K562 (cell line): ENCODE measurements around the gene NUB1. TPM values are rescaled to one million over a fixed set of nuclear protein-coding genes. Genes with fewer than 3 reads are reported as not detected.

Experiments used
- ATAC-seq: fragments of 200-7000 bp; cut with Tn5 transposase; 3 replicates; pipeline ENCODE4 v1.9.1; 2020; ENCODE audit warnings: moderate library complexity
- BruUV-seq: library from RNA; stranded (reverse); fragments of 400-500 nt; replicated peaks from 2 replicates; lab custom pipeline; 2021; lab: Mats Ljungman, UMichigan
- CTCF ChIA-PET: fragments of 300-600 bp; formaldehyde crosslinking; extraction: SDS; loops from one replicate; lab custom pipeline; 2021; ENCODE audit warnings: low intra/inter-chr PET ratio; lab: Yijun Ruan, JAX
- POLR2A ChIA-PET: fragments of 300-600, 350-650 bp; sonication (Branson Sonifier 250); formaldehyde crosslinking; extraction: SDS; loops from one replicate; lab custom pipeline; 2021; ENCODE audit warnings: antibody characterized with exemption, inconsistent platforms; lab: Yijun Ruan, JAX
- DNase-seq, 4 experiments: peaks; one replicate each; pipeline versions ENCODE4 v3.0.0 to v3.0.0-alpha.2; 2011 to 2018; ENCODE audit warnings: low spot score in 3 of 4, mixed read lengths in 3 of 4; ENCODE audit errors: extremely low read depth in 1 of 4
- FAIRE-seq: peaks from 2 replicates; lab custom pipeline; 2011; peaks lifted over from hg19 to GRCh38; lab: Jason Lieb, UNC
- H2AFZ ChIP-seq: 2 replicates; pipeline ENCODE4 v1.6.0; 2011; ENCODE audit warnings: low read depth, low read length, control low read depth, inconsistent platforms
- H3K27ac ChIP-seq: fragments of 200-600 bp; 3 replicates; pipeline ENCODE4 v1.8.0; 2011; ENCODE audit warnings: low read depth, mild to moderate bottlenecking, control low read depth, inconsistent platforms, low read length, moderate library complexity, mixed read lengths; ENCODE audit errors: extremely low read depth
- H3K27me3 ChIP-seq, 2 experiments: fragments of 300-600 bp in 1 of 2; 2 replicates in 1 of 2; 3 replicates in 1 of 2; pipeline versions ENCODE4 v1.6.0 to v1.8.0; 2011; ENCODE audit warnings: inconsistent platforms in 2 of 2, low read length in 2 of 2, mild to moderate bottlenecking in 1 of 2, mixed read lengths in 1 of 2, moderate library complexity in 1 of 2; ENCODE audit not compliant: control insufficient read depth in 2 of 2, insufficient read depth in 2 of 2
- H3K36me3 ChIP-seq: fragments of 300-600 bp; 3 replicates; pipeline ENCODE4 v1.8.0; 2011; ENCODE audit warnings: mild to moderate bottlenecking, low read length, inconsistent platforms; ENCODE audit not compliant: control insufficient read depth, insufficient read depth
- H3K4me1 ChIP-seq, 2 experiments: fragments of 200-600 bp in 1 of 2; replicated peaks in 1 of 2; 2 replicates in 1 of 2; 3 replicates in 1 of 2; pipeline versions ENCODE4 v1.5.1 to v1.8.0; 2011; ENCODE audit warnings: inconsistent platforms in 2 of 2, low read length in 2 of 2, mild to moderate bottlenecking in 1 of 2, mixed read lengths in 1 of 2, moderate library complexity in 1 of 2; ENCODE audit not compliant: control insufficient read depth in 2 of 2, insufficient read depth in 2 of 2
- H3K4me2 ChIP-seq: 2 replicates; pipeline ENCODE4 v1.6.1; 2011; ENCODE audit warnings: low read length, control low read depth, inconsistent platforms, mixed read lengths; ENCODE audit not compliant: insufficient read depth
- H3K4me3 ChIP-seq: fragments of 200-600 bp; sonication (generic), shearing (Covaris generic); 2 replicates; pipeline ENCODE4 v1.5.1; 2016; ENCODE audit warnings: control low read depth, inconsistent platforms
- H3K79me2 ChIP-seq: fragments of 200-600 bp; 3 replicates; pipeline ENCODE4 v1.8.0; 2011; ENCODE audit warnings: low read length, inconsistent platforms; ENCODE audit not compliant: control insufficient read depth, insufficient read depth
- H3K9ac ChIP-seq, 2 experiments: 2 replicates each; pipeline versions ENCODE4 v1.6.0 to v1.6.1; 2011; ENCODE audit warnings: low read depth in 2 of 2, low read length in 2 of 2, control low read depth in 1 of 2, inconsistent platforms in 1 of 2, mild to moderate bottlenecking in 1 of 2, mixed read lengths in 1 of 2; ENCODE audit not compliant: insufficient read depth in 1 of 2
- H3K9me1 ChIP-seq: one replicate; pipeline ENCODE4 v1.6.0; 2011; ENCODE audit warnings: inconsistent platforms, mild to moderate bottlenecking, low read length, moderate library complexity; ENCODE audit not compliant: control insufficient read depth, insufficient read depth
- H3K9me3 ChIP-seq: replicated peaks from 2 replicates; pipeline ENCODE4 v1.5.1; 2011; ENCODE audit warnings: low read depth, low read length, inconsistent platforms; ENCODE audit not compliant: control insufficient read depth, insufficient read depth
- H4K20me1 ChIP-seq: replicated peaks from 2 replicates; pipeline ENCODE4 v1.6.1; 2011; ENCODE audit warnings: low read length, inconsistent platforms, mixed read lengths; ENCODE audit not compliant: control insufficient read depth, insufficient read depth
- E2F3 ChIP-seq: fragments of 250-450 bp; sonication (Bioruptor Pico); IDR thresholded peaks from 2 replicates; pipeline ENCODE4 v1.4.0; 2020; ENCODE audit warnings: mild to moderate bottlenecking
- HDAC1 ChIP-seq, 2 experiments: fragments of 450-650 bp; IDR thresholded peaks; 2 replicates each; pipeline ENCODE4 v1.6.1; 2016 to 2017; ENCODE audit warnings: inconsistent platforms in 1 of 2, mild to moderate bottlenecking in 1 of 2, moderate library complexity in 1 of 2
- KDM2B ChIP-seq: fragments of 250-450 bp; sonication (Bioruptor Pico); IDR thresholded peaks from 2 replicates; pipeline ENCODE4 v1.8.0; 2021; ENCODE audit warnings: mild to moderate bottlenecking, moderate library complexity
- MCM2 ChIP-seq: fragments of 450-650 bp; IDR thresholded peaks from 2 replicates; pipeline ENCODE4 v1.6.1; 2017; ENCODE audit warnings: low read depth, mild to moderate bottlenecking
- MXD1 ChIP-seq: fragments of 250-450 bp; sonication (Bioruptor Pico); IDR thresholded peaks from 2 replicates; pipeline ENCODE4 v1.8.0; 2021; ENCODE audit warnings: borderline replicate concordance, mild to moderate bottlenecking, moderate library complexity; ENCODE audit not compliant: poor library complexity, severe bottlenecking
- NFYB ChIP-seq: IDR thresholded peaks from 2 replicates; pipeline ENCODE4 v1.6.1; 2011; ENCODE audit warnings: mild to moderate bottlenecking, moderate library complexity; ENCODE audit not compliant: insufficient read length; ENCODE audit errors: extremely low read depth
- NR2F6 ChIP-seq: fragments of 450-650 bp; formaldehyde crosslinking; IDR thresholded peaks from 2 replicates; pipeline ENCODE4 v1.4.0; 2020; ENCODE audit warnings: mild to moderate bottlenecking
- NR3C1 ChIP-seq: sonication (generic); formaldehyde crosslinking; IDR thresholded peaks from 2 replicates; pipeline ENCODE4 v1.8.1; 2022; ENCODE audit warnings: missing genetic modification reagents
- PPARD ChIP-seq: fragments of 250-450 bp; sonication (Bioruptor Pico); IDR thresholded peaks from 2 replicates; pipeline ENCODE4 v1.8.0; 2022; ENCODE audit warnings: inconsistent platforms, mild to moderate bottlenecking, moderate library complexity
- RBBP5 ChIP-seq: fragments of 200-600 bp; sonication (generic); IDR thresholded peaks from 2 replicates; pipeline ENCODE4 v1.6.1; 2012; ENCODE audit warnings: borderline replicate concordance, mild to moderate bottlenecking, low read length, control low read depth, inconsistent platforms; ENCODE audit not compliant: insufficient read depth, poor library complexity, severe bottlenecking
- SIRT6 ChIP-seq: IDR thresholded peaks from one replicate; pipeline ENCODE4 v1.6.1; 2012; ENCODE audit warnings: low read depth, mild to moderate bottlenecking, control low read depth, inconsistent platforms, low read length, moderate library complexity
- SMAD4 ChIP-seq: fragments of 250-450 bp; sonication (Bioruptor Pico); conservative IDR thresholded peaks from 2 replicates; pipeline ENCODE4 v1.8.0; 2021; ENCODE audit warnings: inconsistent platforms, mild to moderate bottlenecking, moderate library complexity
- SRSF3 ChIP-seq: fragments of 200-400 bp; formaldehyde crosslinking; IDR thresholded peaks from 2 replicates; pipeline ENCODE4 v1.6.1; 2016; ENCODE audit warnings: mild to moderate bottlenecking, low read length, moderate library complexity; ENCODE audit not compliant: insufficient read depth
- ZFP1 ChIP-seq: fragments of 450-650 bp; formaldehyde crosslinking; IDR thresholded peaks from 2 replicates; pipeline ENCODE4 v1.4.0; 2020; ENCODE audit warnings: mild to moderate bottlenecking, mixed read lengths
- ZFP30 ChIP-seq: fragments of 250-450 bp; sonication (Bioruptor Pico); IDR thresholded peaks from 2 replicates; pipeline ENCODE4 v1.8.0; 2022; ENCODE audit warnings: moderate library complexity, mild to moderate bottlenecking, inconsistent platforms, borderline replicate concordance
- ZNF830 ChIP-seq: fragments of 250-450 bp; sonication (Bioruptor Pico); IDR thresholded peaks from 2 replicates; pipeline ENCODE4 v1.5.0; 2021; ENCODE audit warnings: mild to moderate bottlenecking
- in situ Hi-C: fragments of 300-500 bp; cut with MboI; formaldehyde crosslinking; loops from 4 replicates; pipeline ENCODE4 v1.15.0; 2018; ENCODE audit warnings: inconsistent platforms, mixed read lengths
- intact Hi-C: fragments of 100-400 bp; cut with micrococcal nuclease; formaldehyde crosslinking; loops from 2 replicates; pipeline ENCODE4 v1.14.2; 2022
- polyA plus RNA-seq, 8 experiments: library from polyadenylated mRNA; depleted of rRNA in 4 of 8; stranded (reverse) in 5 of 8; unstranded in 3 of 8; fragments of >200 nt; fragmentation: Nextera tagmentation in 2 of 8; fragmentation: Illumina TruSeq in 1 of 8; extraction: Ambion mirVana in 2 of 8; extraction: Trizol in 1 of 8; gene quantifications; 2 replicates each; pipeline versions ENCODE4 v1.2.1 to v1.2.3, GENCODE V29; 2011 to 2014; ENCODE audit warnings: inconsistent platforms in 1 of 8, missing spikeins in 1 of 8
- total RNA-seq, 7 experiments: library from RNA; depleted of rRNA in 6 of 7; stranded (reverse); fragments of >200 nt in 6 of 7; fragmentation: Illumina TruSeq in 2 of 7; extraction: Trizol in 2 of 7; gene quantifications; 2 replicates each; pipeline versions ENCODE4 v1.2.1 to v1.2.3, GENCODE V29; 2011 to 2021; ENCODE audit warnings: low replicate concordance in 1 of 7
- TF ChIP-seq, protein P1 (sequence below): IDR thresholded peaks from 2 replicates; pipeline ENCODE4 v1.6.1; 2012; ENCODE audit warnings: low read depth, low read length, improper control_type of control experiment, borderline replicate concordance

Gene NUB1
- total and polyA plus RNA-seq, 9 of the 15 experiments (the other 6 are each of a cell fraction or from before 2014, with no cell fraction given): 43.2 to 159 (median 85.2) TPM

DNA sequence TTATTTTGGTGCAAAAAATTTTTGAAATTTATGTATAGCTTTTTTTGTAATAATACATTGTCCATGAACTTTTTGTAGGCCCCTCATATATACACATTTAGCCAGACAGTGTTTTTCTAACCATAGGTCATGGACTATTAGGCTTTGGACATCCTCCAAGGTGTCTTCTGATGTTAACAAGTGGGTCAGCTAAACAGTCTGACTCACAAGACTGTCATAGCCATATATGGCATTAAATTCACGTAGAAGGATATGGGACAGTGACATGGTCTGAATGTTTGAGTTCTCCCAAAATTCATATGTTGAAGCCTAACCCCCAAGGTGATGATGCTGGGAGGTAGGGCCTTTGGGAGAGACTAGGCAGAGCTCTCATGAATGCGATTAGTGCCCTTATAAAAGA lies 14.0 kb upstream of the NUB1 start (continued):
- no peak for TF ChIP-seq RBBP5
- TF ChIP-seq ZNF830 (CRISPR knock-in tag): no peak
- TF ChIP-seq KDM2B (CRISPR knock-in tag): no peak
- no peak for TF ChIP-seq SRSF3
- no peak for TF ChIP-seq ZFP30 (CRISPR knock-in tag)
- TF ChIP-seq NFYB: no peak
- TF ChIP-seq, protein P1, sequence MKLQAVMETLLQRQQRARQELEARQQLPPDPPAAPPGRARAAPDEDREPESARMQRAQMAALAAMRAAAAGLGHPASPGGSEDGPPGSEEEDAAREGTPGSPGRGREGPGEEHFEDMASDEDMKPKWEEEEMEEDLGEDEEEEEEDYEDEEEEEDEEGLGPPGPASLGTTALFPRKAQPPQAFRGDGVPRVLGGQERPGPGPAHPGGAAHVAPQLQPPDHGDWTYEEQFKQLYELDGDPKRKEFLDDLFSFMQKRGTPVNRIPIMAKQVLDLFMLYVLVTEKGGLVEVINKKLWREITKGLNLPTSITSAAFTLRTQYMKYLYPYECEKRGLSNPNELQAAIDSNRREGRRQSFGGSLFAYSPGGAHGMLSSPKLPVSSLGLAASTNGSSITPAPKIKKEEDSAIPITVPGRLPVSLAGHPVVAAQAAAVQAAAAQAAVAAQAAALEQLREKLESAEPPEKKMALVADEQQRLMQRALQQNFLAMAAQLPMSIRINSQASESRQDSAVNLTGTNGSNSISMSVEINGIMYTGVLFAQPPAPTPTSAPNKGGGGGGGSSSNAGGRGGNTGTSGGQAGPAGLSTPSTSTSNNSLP: no peak
- no peak for TF ChIP-seq MCM2

DNA sequence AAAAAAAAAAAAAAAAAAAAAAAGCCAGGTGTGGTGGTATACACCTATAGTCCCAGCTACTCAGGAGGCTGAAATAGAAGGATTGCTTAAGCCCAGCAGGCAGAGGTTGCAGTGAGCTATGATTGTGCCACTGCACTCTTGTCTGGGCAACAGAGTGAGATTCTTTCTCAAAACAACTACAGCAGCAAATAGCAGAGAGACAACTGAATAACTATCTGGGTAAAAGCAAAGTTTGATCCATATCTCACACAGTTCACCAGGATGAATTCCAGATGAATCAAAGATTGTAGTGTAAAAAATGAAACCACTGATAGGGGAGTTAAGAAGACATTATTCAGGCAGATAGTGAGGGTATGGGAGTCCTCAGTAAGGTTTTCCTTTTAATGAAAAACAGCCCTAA lies 11.4 kb upstream of the NUB1 start:
- ChIA-PET CTCF (no interaction called here), POLR2A (interaction anchor here (1.3 kb wide), 1 partner anchor 12 kb away, joined by 3 read pairs; the partner anchor contains the start of gene NUB1)

More for the DNA sequence above, 11.4 kb upstream of the NUB1 start:
- FAIRE-seq (no peak), ATAC-seq (no peak), DNase-seq (no peak)
- H3K79me2 ChIP-seq: no peaks in the 10 kb centered on the region
- H3K27me3 ChIP-seq: peaks cover 19 to 29% of the 10 kb centered on the region in 2 experiments
- H3K4me3 ChIP-seq: no peak overlapping the region
- no peaks in the 10 kb centered on the region for H4K20me1 ChIP-seq
- no peak overlapping the region for H3K27ac ChIP-seq
- no peak for TF ChIP-seq NR3C1 (CRISPR knock-in tag)
- no peak for TF ChIP-seq PPARD
- no peak for TF ChIP-seq NR2F6 (CRISPR knock-in tag)
- TF ChIP-seq SMAD4: no peak
- no peak for TF ChIP-seq MXD1 (CRISPR knock-in tag)
- TF ChIP-seq HDAC1 (IDR thresholded peaks at IDR 0.05): no peak
- TF ChIP-seq ZFP1 (CRISPR knock-in tag): no peak
- no peak for TF ChIP-seq SIRT6
- no peak for TF ChIP-seq E2F3
- H3K4me2 ChIP-seq: no peak overlapping the region
- intact Hi-C loops: no loop called here
- H3K4me1 ChIP-seq: no peaks in the 10 kb centered on the region
- no peaks in the 10 kb centered on the region for H3K9me1 ChIP-seq
- H2AFZ ChIP-seq: 0 out of 2 replicates have a peak overlapping the region, but pooled peaks have one; percentile 30
- in situ Hi-C loops: no loop called here
- H3K9me3 ChIP-seq: 0 out of 2 replicates have a peak, but pooled peaks cover 2% of the 10 kb centered on the region
- BruUV-seq: no TSS peak
- no peak overlapping the region for H3K9ac ChIP-seq
- H3K36me3 ChIP-seq: no peaks in the 10 kb centered on the region
